SK-N-SH treated with all-trans-retinoic acid at 6 μM for 48 hours (cell line): ENCODE data around the gene TNPO3.

Source experiments
- BACH2 ChIP-seq: fragments of 250-450 bp; sonication (Bioruptor Pico); IDR thresholded peaks from 2 replicates; pipeline ENCODE4 v1.9.0; 2021; ENCODE audit warnings: mild to moderate bottlenecking, borderline replicate concordance
- CSRNP3 ChIP-seq: fragments of 250-450 bp; sonication (Bioruptor Pico); IDR thresholded peaks from 2 replicates; pipeline ENCODE4 v1.5.1; 2021; ENCODE audit warnings: mild to moderate bottlenecking, moderate library complexity
- ISL1 ChIP-seq: fragments of 250-450 bp; sonication (Bioruptor Pico); IDR thresholded peaks from 2 replicates; pipeline ENCODE4 v2.1.2; 2022; ENCODE audit warnings: mild to moderate bottlenecking, moderate library complexity
- OSR1 ChIP-seq: fragments of 250-450 bp; sonication (Bioruptor Pico); IDR thresholded peaks from 2 replicates; pipeline ENCODE4 v1.8.0; 2022; ENCODE audit warnings: moderate library complexity, mild to moderate bottlenecking, inconsistent platforms
- PATZ1 ChIP-seq: fragments of 250-450 bp; sonication (Bioruptor Pico); IDR thresholded peaks from 2 replicates; pipeline ENCODE4 v1.8.0; 2020; ENCODE audit warnings: mild to moderate bottlenecking, moderate library complexity, borderline replicate concordance
- POU6F1 ChIP-seq: fragments of 250-450 bp; sonication (Bioruptor Pico); IDR thresholded peaks from 2 replicates; pipeline ENCODE4 v1.8.0; 2021; ENCODE audit warnings: low read depth, mild to moderate bottlenecking, moderate library complexity, borderline replicate concordance
- PPARA ChIP-seq: fragments of 250-450 bp; sonication (Bioruptor Pico); IDR thresholded peaks from 2 replicates; pipeline ENCODE4 v1.5.0; 2020; ENCODE audit warnings: mild to moderate bottlenecking, borderline replicate concordance
- RARB ChIP-seq: fragments of 250-450 bp; sonication (Bioruptor Pico); IDR thresholded peaks from 2 replicates; pipeline ENCODE4 v1.8.0; 2021; ENCODE audit warnings: mild to moderate bottlenecking, moderate library complexity
- SNAI2 ChIP-seq: fragments of 250-450 bp; sonication (Bioruptor Pico); IDR thresholded peaks from 2 replicates; pipeline ENCODE4 v1.5.0; 2020; ENCODE audit warnings: mild to moderate bottlenecking, moderate library complexity
- TCF4 ChIP-seq: fragments of 250-450 bp; sonication (Bioruptor Pico); IDR thresholded peaks from 2 replicates; pipeline ENCODE4 v1.8.0; 2021; ENCODE audit warnings: mild to moderate bottlenecking, moderate library complexity, borderline replicate concordance
- TOX ChIP-seq: fragments of 250-450 bp; sonication (Bioruptor Pico); IDR thresholded peaks from 2 replicates; pipeline ENCODE4 v1.8.0; 2021; ENCODE audit warnings: mild to moderate bottlenecking, moderate library complexity, borderline replicate concordance
- TSHZ2 ChIP-seq: fragments of 250-450 bp; sonication (Bioruptor Pico); IDR thresholded peaks from 2 replicates; pipeline ENCODE4 v1.5.0; 2020; ENCODE audit warnings: mild to moderate bottlenecking, moderate library complexity
- ZNF70 ChIP-seq: fragments of 450-650 bp; formaldehyde crosslinking; IDR thresholded peaks from 2 replicates; pipeline ENCODE4 v1.5.0; 2020; ENCODE audit warnings: mild to moderate bottlenecking, moderate library complexity
- TF ChIP-seq, protein P1 (sequence below): fragments of 250-450 bp; sonication (Bioruptor Pico); IDR thresholded peaks from 2 replicates; pipeline ENCODE4 v1.5.1; 2020; ENCODE audit warnings: low read depth, mild to moderate bottlenecking, moderate library complexity

- TF ChIP-seq OSR1 (CRISPR knock-in tag) = no peak
- TF ChIP-seq, protein P1, sequence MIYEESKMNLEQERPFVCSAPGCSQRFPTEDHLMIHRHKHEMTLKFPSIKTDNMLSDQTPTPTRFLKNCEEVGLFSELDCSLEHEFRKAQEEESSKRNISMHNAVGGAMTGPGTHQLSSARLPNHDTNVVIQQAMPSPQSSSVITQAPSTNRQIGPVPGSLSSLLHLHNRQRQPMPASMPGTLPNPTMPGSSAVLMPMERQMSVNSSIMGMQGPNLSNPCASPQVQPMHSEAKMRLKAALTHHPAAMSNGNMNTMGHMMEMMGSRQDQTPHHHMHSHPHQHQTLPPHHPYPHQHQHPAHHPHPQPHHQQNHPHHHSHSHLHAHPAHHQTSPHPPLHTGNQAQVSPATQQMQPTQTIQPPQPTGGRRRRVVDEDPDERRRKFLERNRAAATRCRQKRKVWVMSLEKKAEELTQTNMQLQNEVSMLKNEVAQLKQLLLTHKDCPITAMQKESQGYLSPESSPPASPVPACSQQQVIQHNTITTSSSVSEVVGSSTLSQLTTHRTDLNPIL (CRISPR knock-in tag) = no peak
- TF ChIP-seq RARB (CRISPR knock-in tag) = no peak
- no peak for TF ChIP-seq PATZ1 (CRISPR knock-in tag)
- no peak for TF ChIP-seq TCF4 (CRISPR knock-in tag)
- no peak for TF ChIP-seq PPARA (CRISPR knock-in tag)
- no peak for TF ChIP-seq TSHZ2 (CRISPR knock-in tag)
- no peak for TF ChIP-seq BACH2
- no peak for TF ChIP-seq ZNF70 (CRISPR knock-in tag)
- TF ChIP-seq TOX (CRISPR knock-in tag) = no peak
- TF ChIP-seq POU6F1 = no peak
- TF ChIP-seq CSRNP3 (CRISPR knock-in tag) = no peak
- TF ChIP-seq SNAI2 (CRISPR knock-in tag) = no peak
- no peak for TF ChIP-seq ISL1 (CRISPR knock-in tag)
These were observed 13.5 kb downstream of the TNPO3 start for GRCh38 chr7:129041142-129042085.
